A549 (cell line): ENCODE measurements around the gene ALAS1. TPM values are rescaled to one million over a fixed set of nuclear protein-coding genes. Genes with fewer than 3 reads are reported as not detected.

Source experiments
- ATAC-seq, 2 experiments: fragments of 200-7000 bp in 1 of 2; fragments of >200 bp in 1 of 2; cut with Nextera tagmentation in 1 of 2; cut with Tn5 transposase in 1 of 2; 3 replicates each; pipeline versions ENCODE4 v1.8.0 to v1.9.1; 2018 to 2020; ENCODE audit warnings: mild to moderate bottlenecking in 1 of 2, moderate library complexity in 1 of 2
- CTCF ChIA-PET: fragments of 300-600 bp; sonication (Branson Sonifier 250); formaldehyde crosslinking; extraction: SDS; loops from one replicate; lab custom pipeline; 2021; ENCODE audit warnings: antibody characterized with exemption, inconsistent platforms; lab: Yijun Ruan, JAX
- POLR2A ChIA-PET: fragments of 350-600 bp; formaldehyde crosslinking; extraction: SDS; loops from one replicate; lab custom pipeline; 2021; ENCODE audit warnings: antibody characterized with exemption, inconsistent platforms; lab: Yijun Ruan, JAX
- DNase-seq, 2 experiments: peaks; one replicate each; pipeline versions ENCODE4 v3.0.0 to v3.0.0-alpha.2; 2011 to 2016; ENCODE audit warnings: low read depth in 1 of 2, low spot score in 1 of 2
- FAIRE-seq: peaks from 2 replicates; lab custom pipeline; 2011; peaks lifted over from hg19 to GRCh38; lab: Jason Lieb, UNC
- H3K27ac ChIP-seq, 2 experiments: fragments of >200 bp; sonication (Bioruptor Twin); formaldehyde crosslinking; 3 replicates each; pipeline ENCODE4 v1.5.1; 2016 to 2017
- H3K4me1 ChIP-seq: fragments of >200 bp; sonication (Bioruptor Twin); formaldehyde crosslinking; 3 replicates; pipeline ENCODE4 v1.6.1; 2016
- H3K4me2 ChIP-seq: fragments of >200 bp; sonication (Bioruptor Twin); formaldehyde crosslinking; 3 replicates; pipeline ENCODE4 v1.6.1; 2016
- H3K4me3 ChIP-seq: fragments of >200 bp; sonication (Bioruptor Twin); formaldehyde crosslinking; 3 replicates; pipeline ENCODE4 v1.5.1; 2016
- H3K9me3 ChIP-seq: fragments of >200 bp; sonication (Bioruptor Twin); formaldehyde crosslinking; 3 replicates; pipeline ENCODE4 v1.6.1; 2016
- CBX2 ChIP-seq: fragments of 200-600 bp; sonication (generic); IDR thresholded peaks from 2 replicates; pipeline ENCODE4 v1.6.1; 2016; ENCODE audit warnings: low read depth, mild to moderate bottlenecking, borderline replicate concordance
- CHD2 ChIP-seq: fragments of 150-350 bp; IDR thresholded peaks from 2 replicates; pipeline ENCODE4 v1.6.1; 2014; ENCODE audit warnings: low read length; ENCODE audit not compliant: partially characterized antibody
- EHF ChIP-seq: fragments of 250-450 bp; sonication (Bioruptor Pico); IDR thresholded peaks from 2 replicates; pipeline ENCODE4 v1.5.0; 2020; ENCODE audit warnings: mild to moderate bottlenecking
- FOSL2 ChIP-seq, 2 experiments: fragments of 450-650 bp in 1 of 2; fragments of >200 bp in 1 of 2; sonication (Bioruptor Twin) in 1 of 2; formaldehyde crosslinking; IDR thresholded peaks; 2 replicates each; pipeline versions ENCODE4 v1.5.0 to v1.6.1; 2016 to 2020; ENCODE audit warnings: mild to moderate bottlenecking in 1 of 2, moderate library complexity in 1 of 2
- GATA3 ChIP-seq: IDR thresholded peaks from 2 replicates; pipeline ENCODE4 v1.6.1; 2012; ENCODE audit warnings: borderline replicate concordance
- HDAC2 ChIP-seq: fragments of 200-600 bp; sonication (generic); IDR thresholded peaks from 2 replicates; pipeline ENCODE4 v1.6.1; 2016
- HOXB13 ChIP-seq: fragments of 250-450 bp; sonication (Bioruptor Pico); IDR thresholded peaks from 2 replicates; pipeline ENCODE4 v1.5.0; 2020; ENCODE audit warnings: low read depth, mild to moderate bottlenecking, moderate library complexity
- JUNB ChIP-seq: fragments of >200 bp; sonication (Bioruptor Twin); formaldehyde crosslinking; IDR thresholded peaks from 2 replicates; pipeline ENCODE4 v1.6.1; 2016
- KDM5A ChIP-seq: fragments of 200-600 bp; sonication (generic); IDR thresholded peaks from 2 replicates; pipeline ENCODE4 v1.6.1; 2016; ENCODE audit warnings: antibody characterized with exemption, mild to moderate bottlenecking
- MAFK ChIP-seq: fragments of 450-650 bp; IDR thresholded peaks from 2 replicates; pipeline ENCODE4 v1.6.1; 2014; ENCODE audit not compliant: partially characterized antibody
- MAX ChIP-seq: IDR thresholded peaks from 2 replicates; pipeline ENCODE4 v1.6.1; 2012
- NPAS2 ChIP-seq: fragments of 250-450 bp; sonication (Bioruptor Pico); IDR thresholded peaks from 2 replicates; pipeline ENCODE4 v1.8.0; 2022; ENCODE audit warnings: mild to moderate bottlenecking, moderate library complexity, borderline replicate concordance
- NR3C1 ChIP-seq: fragments of >200 bp; sonication (Bioruptor Twin); formaldehyde crosslinking; IDR thresholded peaks from 3 replicates; pipeline ENCODE4 v1.6.1; 2017
- PHF8 ChIP-seq: fragments of 200-600 bp; sonication (generic); IDR thresholded peaks from 2 replicates; pipeline ENCODE4 v1.6.1; 2016; ENCODE audit warnings: low read depth, mild to moderate bottlenecking, antibody characterized with exemption, moderate library complexity, borderline replicate concordance
- POLR2A ChIP-seq: IDR thresholded peaks from 2 replicates; pipeline ENCODE4 v1.6.1; 2012; ENCODE audit warnings: mild to moderate bottlenecking, low read length
- RARB ChIP-seq: fragments of 250-450 bp; sonication (Bioruptor Pico); IDR thresholded peaks from 2 replicates; pipeline ENCODE4 v1.8.0; 2021; ENCODE audit warnings: mild to moderate bottlenecking, moderate library complexity
- RCOR1 ChIP-seq: fragments of 150-350 bp; IDR thresholded peaks from 2 replicates; pipeline ENCODE4 v1.6.1; 2014; ENCODE audit warnings: antibody characterized with exemption, low read length, low read depth
- REST ChIP-seq: fragments of 200-600 bp; sonication (generic); IDR thresholded peaks from 2 replicates; pipeline ENCODE4 v1.6.1; 2016; ENCODE audit warnings: antibody characterized with exemption, mild to moderate bottlenecking, moderate library complexity
- RNF2 ChIP-seq: fragments of 200-600 bp; sonication (generic); IDR thresholded peaks from 2 replicates; pipeline ENCODE4 v1.6.1; 2016; ENCODE audit warnings: low read depth, mild to moderate bottlenecking, antibody characterized with exemption, moderate library complexity, borderline replicate concordance
- SREBF2 ChIP-seq: fragments of 450-650 bp; IDR thresholded peaks from 2 replicates; pipeline ENCODE4 v1.6.1; 2014; ENCODE audit warnings: mild to moderate bottlenecking, moderate library complexity
- ZC3H11A ChIP-seq: fragments of 450-650 bp; IDR thresholded peaks from 2 replicates; pipeline ENCODE4 v1.6.1; 2014; ENCODE audit warnings: antibody characterized with exemption, mild to moderate bottlenecking
- ZFP36 ChIP-seq: fragments of 450-650 bp; IDR thresholded peaks from 2 replicates; pipeline ENCODE4 v1.6.1; 2014; ENCODE audit warnings: borderline replicate concordance; ENCODE audit not compliant: partially characterized antibody
- ZSCAN20 ChIP-seq: fragments of 250-450 bp; sonication (Bioruptor Pico); IDR thresholded peaks from 2 replicates; pipeline ENCODE4 v1.8.0; 2022; ENCODE audit warnings: mild to moderate bottlenecking, moderate library complexity
- WGBS: methylation state at CpG from one replicate; pipeline ENCODE4 v1.1.6; 2017; ENCODE audit errors: missing lambda C conversion rate; 5-methylcytosine and 5-hydroxymethylcytosine counted together
- polyA plus RNA-seq, 4 experiments: library from polyadenylated mRNA; depleted of rRNA in 3 of 4; stranded (reverse); fragments of >200 nt; fragmentation: RNase III in 1 of 4; extraction: RNeasy Plus Mini Kit Qiagen cat#74134 plus additional on column Dnase treatment in 1 of 4; gene quantifications; 2 replicates in 3 of 4; 3 replicates in 1 of 4; pipeline ENCODE4 v1.2.3, GENCODE V29; 2011 to 2017
- TF ChIP-seq, protein P1 (sequence below): fragments of 250-450 bp; sonication (Bioruptor Pico); IDR thresholded peaks from 2 replicates; pipeline ENCODE4 v1.5.0; 2020; ENCODE audit warnings: low read depth, mild to moderate bottlenecking, moderate library complexity

The ALAS1 gene
- polyA plus RNA-seq, 2 of the 4 experiments (the other 2 are of a cell fraction): 56.8 to 63.7 TPM

DNA sequence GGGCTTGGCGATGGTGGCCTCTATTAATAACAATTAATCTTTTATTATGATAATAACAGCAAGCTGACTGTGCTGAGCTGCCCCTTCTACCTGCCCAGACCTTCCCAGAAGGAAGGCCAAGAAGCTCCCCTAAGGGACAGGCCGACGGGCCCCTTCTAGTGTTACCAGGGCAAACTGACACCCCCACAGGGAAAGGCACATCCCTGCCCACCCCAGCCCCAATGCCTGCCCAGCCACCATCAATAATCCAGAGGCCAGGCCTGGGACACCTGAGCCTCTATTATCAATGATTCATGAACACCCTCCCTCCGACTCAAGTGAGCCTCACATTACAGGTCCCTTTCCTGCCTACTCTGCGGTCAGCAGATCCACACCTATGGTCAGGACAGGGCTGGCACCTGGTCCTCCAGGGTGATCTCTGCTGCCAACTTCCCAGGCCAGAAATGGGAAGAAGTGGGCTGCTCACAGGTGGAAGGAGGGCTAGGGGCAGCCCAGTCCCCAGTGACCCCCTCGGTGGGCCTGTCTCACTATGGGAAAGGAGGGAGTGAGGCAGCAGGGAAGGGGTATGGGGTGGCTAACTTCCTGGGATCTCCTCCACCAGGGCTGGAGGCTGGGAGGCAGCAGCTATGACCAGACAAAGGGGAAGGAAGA, 39.2 kb downstream of the ALAS1 start:
- H3K4me2 ChIP-seq: peak overlapping the region; percentile 79
- FAIRE-seq (no peak), DNase-seq (no peak), ATAC-seq (peak; percentile 1 to 4; a peak in 3 of 6 replicates)
- H3K4me3 ChIP-seq: peak overlapping the region; percentile 96; the same call in 2 of the 3 replicates
- CTCF ChIA-PET: interaction anchor here (1.2 to 11.4 kb wide), 5 partner anchors 12 to 210 kb away, joined by 3 to 198 read pairs (median 9); partner anchors contain the start of genes TLR9 and WDR82
- H3K27ac ChIP-seq: peak overlapping the region; percentile 98
- H3K4me1 ChIP-seq: peaks cover 32% of the 10 kb centered on the region
- POLR2A ChIA-PET: interaction anchor here (0.7 to 2.4 kb wide), 5 partner anchors 11 to 241 kb away, joined by 3 to 28 read pairs (median 3); partner anchors contain the start of genes GLYCTK, RPL29 and WDR82
- TF ChIP-seq CBX2 (no peak), POLR2A (no peak), MAFK (no peak), RNF2 (no peak), MAX (no peak), HDAC2 (no peak), HOXB13 (CRISPR knock-in tag) (no peak), NPAS2 (no peak), ZSCAN20 (CRISPR knock-in tag) (no peak), KDM5A (no peak), SREBF2 (no peak), ZC3H11A (no peak), RARB (CRISPR knock-in tag) (no peak), CHD2 (no peak), PHF8 (no peak), EHF (CRISPR knock-in tag) (no peak), ZFP36 (no peak)
- TF ChIP-seq, protein P1, sequence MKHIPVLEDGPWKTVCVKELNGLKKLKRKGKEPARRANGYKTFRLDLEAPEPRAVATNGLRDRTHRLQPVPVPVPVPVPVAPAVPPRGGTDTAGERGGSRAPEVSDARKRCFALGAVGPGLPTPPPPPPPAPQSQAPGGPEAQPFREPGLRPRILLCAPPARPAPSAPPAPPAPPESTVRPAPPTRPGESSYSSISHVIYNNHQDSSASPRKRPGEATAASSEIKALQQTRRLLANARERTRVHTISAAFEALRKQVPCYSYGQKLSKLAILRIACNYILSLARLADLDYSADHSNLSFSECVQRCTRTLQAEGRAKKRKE (CRISPR knock-in tag): no peak
- TF ChIP-seq, all 56 proteins: peak for 0
- 86% methylated on average over 3 of the region's 6 CpGs for whole genome bisulfite sequencing
- H3K9me3 ChIP-seq: no peaks in the 10 kb centered on the region

DNA sequence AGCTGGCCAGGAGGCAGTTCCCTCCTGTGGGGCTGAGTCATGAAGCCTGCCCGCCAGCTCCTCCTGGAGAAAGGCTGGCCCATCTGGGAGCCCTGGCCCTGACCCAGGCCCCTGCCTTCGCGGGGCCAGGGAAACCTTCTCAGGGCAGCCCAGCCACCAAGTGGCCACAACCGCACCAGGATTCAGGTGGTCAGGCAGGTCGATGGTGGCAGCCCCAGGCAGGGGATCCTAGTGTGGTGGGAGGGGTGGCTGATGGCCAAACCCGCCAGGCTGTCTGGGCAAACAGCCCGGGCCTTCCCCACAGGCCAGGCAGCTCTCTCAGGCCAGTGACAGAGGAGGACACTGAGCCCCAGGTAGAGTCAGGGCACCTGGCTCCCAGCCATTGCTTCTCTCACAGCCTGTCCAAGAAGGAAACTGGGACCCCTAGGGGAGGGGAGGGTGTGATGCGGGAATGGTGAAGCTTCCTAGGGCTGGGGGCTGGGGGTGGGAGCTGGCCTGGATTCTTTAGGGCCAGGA, 39.8 kb downstream of the ALAS1 start:
- H3K4me1 ChIP-seq: peaks cover 32% of the 10 kb centered on the region
- ATAC-seq: peak; percentile 78 to 85
- TF ChIP-seq GATA3: no peak
- TF ChIP-seq RCOR1: no peak
- TF ChIP-seq REST: no peak
- TF ChIP-seq NR3C1: no peak
- no peak for TF ChIP-seq FOSL2 (IDR thresholded peaks at IDR 0.05)
- peak; percentile 72 for TF ChIP-seq FOSL2 (CRISPR knock-in tag; IDR thresholded peaks at IDR 0.05)
- no peak for TF ChIP-seq JUNB
- ChIA-PET POLR2A (interaction anchor here (0.7 to 2.4 kb wide), 5 partner anchors 11 to 242 kb away, joined by 3 to 28 read pairs (median 3); partner anchors contain the start of genes GLYCTK, RPL29 and WDR82), CTCF (interaction anchor here (0.5 to 11.4 kb wide), 7 partner anchors 11 to 209 kb away, joined by 3 to 198 read pairs (median 5); partner anchors contain the start of genes TLR9 and WDR82)
- peak overlapping the region; percentile 79 for H3K4me2 ChIP-seq
- H3K27ac ChIP-seq: peak overlapping the region; percentile 98
- DNase-seq: peak; percentile 70 to 92
- H3K4me3 ChIP-seq: peak overlapping the region; percentile 96
- FAIRE-seq: no peak
- no peaks in the 10 kb centered on the region for H3K9me3 ChIP-seq
- 0% methylated on average over 1 of the region's 8 CpGs for WGBS
